Common myeloid progenitor, CD34-positive (primary cell): ENCODE data around the gene KCNJ15.

ENCODE experiments used
- CTCF ChIA-PET: fragments of 350-600 bp; sonication (Branson Sonifier 250); formaldehyde crosslinking; loops from one replicate; lab custom pipeline; 2021; ENCODE audit warnings: antibody characterized with exemption; lab: Charles Lee
- POLR2A ChIA-PET: fragments of 350-600 bp; sonication (Branson Sonifier 250); formaldehyde crosslinking; loops from one replicate; lab custom pipeline; 2021; ENCODE audit warnings: antibody characterized with exemption; lab: Charles Lee
- DNase-seq, 3 donors: peaks; one replicate each; pipeline versions ENCODE4 v3.0.0 to v3.0.0-alpha.2; 2013
- H3K27ac ChIP-seq, 2 experiments: 1 replicate in 1 of 2; 2 replicates in 1 of 2; pipeline ENCODE4 v1.7.0; 2013; ENCODE audit warnings: inconsistent platforms in 2 of 2, low read length in 2 of 2, mild to moderate bottlenecking in 2 of 2, low read depth in 1 of 2, moderate library complexity in 1 of 2; ENCODE audit not compliant: severe bottlenecking in 2 of 2, insufficient read depth in 1 of 2, poor library complexity in 1 of 2
- H3K27me3 ChIP-seq, 5 experiments: replicated peaks in 2 of 5; 1 replicate in 3 of 5; 2 replicates in 2 of 5; pipeline versions ENCODE4 v1.6.1 to v1.7.0; 2013; ENCODE audit warnings: low read length in 4 of 5, mild to moderate bottlenecking in 2 of 5, moderate library complexity in 2 of 5, inconsistent platforms in 1 of 5; ENCODE audit not compliant: insufficient read depth in 5 of 5, control insufficient read depth in 4 of 5
- H3K36me3 ChIP-seq, 4 experiments: 1 replicate in 2 of 4; 2 replicates in 2 of 4; pipeline versions ENCODE4 v1.6.1 to v1.7.0; 2013; ENCODE audit warnings: low read length in 3 of 4, control low read depth in 1 of 4, mild to moderate bottlenecking in 1 of 4; ENCODE audit not compliant: control insufficient read depth in 4 of 4, insufficient read depth in 4 of 4
- H3K4me1 ChIP-seq, 4 experiments: 1 replicate in 3 of 4; 2 replicates in 1 of 4; pipeline versions ENCODE4 v1.6.1 to v1.7.1; 2013; ENCODE audit warnings: low read length in 3 of 4, mild to moderate bottlenecking in 3 of 4, control low read depth in 1 of 4, inconsistent platforms in 1 of 4, moderate library complexity in 1 of 4; ENCODE audit not compliant: control insufficient read depth in 4 of 4, insufficient read depth in 4 of 4; ENCODE audit errors: control extremely low read depth in 1 of 4
- H3K4me3 ChIP-seq, 7 experiments: 1 replicate in 4 of 7; 2 replicates in 3 of 7; pipeline versions ENCODE4 v1.5.1 to v1.7.0; 2013; ENCODE audit warnings: mild to moderate bottlenecking in 7 of 7, low read length in 6 of 7, moderate library complexity in 6 of 7, inconsistent platforms in 2 of 7, low read depth in 2 of 7, control low read depth in 1 of 7; ENCODE audit not compliant: insufficient read depth in 4 of 7, control insufficient read depth in 1 of 7; ENCODE audit errors: extremely low read depth in 1 of 7
- H3K9me3 ChIP-seq, 5 experiments: 1 replicate in 4 of 5; 2 replicates in 1 of 5; pipeline versions ENCODE4 v1.6.1 to v1.7.1; 2013; ENCODE audit warnings: low read length in 4 of 5, mild to moderate bottlenecking in 2 of 5, inconsistent platforms in 1 of 5, low read depth in 1 of 5, moderate library complexity in 1 of 5; ENCODE audit not compliant: control insufficient read depth in 4 of 5, insufficient read depth in 2 of 5; ENCODE audit errors: control extremely low read depth in 1 of 5
- WGBS: methylation state at CpG from one replicate; pipeline ENCODE4 v1.1.5; 2013; ENCODE audit not compliant: insufficient coverage; 5-methylcytosine and 5-hydroxymethylcytosine counted together

The KCNJ15 gene

GRCh38 chr21:38308532-38309119, 51.8 kb downstream of the KCNJ15 start:
- H3K36me3 ChIP-seq = no peaks in the 10 kb centered on the region
- no peak for DNase-seq
- ChIA-PET CTCF (interaction anchor here (1.3 kb wide), 1 partner anchor 25 kb away, joined by 3 read pairs; no protein-coding TSS in a partner anchor), POLR2A (no interaction called here)
- WGBS = 91% methylated on average over 2 of the region's 9 CpGs
- peaks cover 0 to 2% (median 0%) of the 10 kb centered on the region in 5 experiments for H3K27me3 ChIP-seq
- H3K27ac ChIP-seq = no peak overlapping the region
- H3K4me1 ChIP-seq = no peaks in the 10 kb centered on the region
- H3K4me3 ChIP-seq = no peak overlapping the region
- peaks cover 0 to 1% (median 0%) of the 10 kb centered on the region in 5 experiments for H3K9me3 ChIP-seq

GRCh38 chr21:38310646-38311485, 54.1 kb downstream of the KCNJ15 start:
- Histone ChIP-seq H3K9me3 (peaks cover 0 to 1% (median 0%) of the 10 kb centered on the region in 5 experiments), H3K4me3 (no peak overlapping the region), H3K4me1 (no peaks in the 10 kb centered on the region), H3K36me3 (no peaks in the 10 kb centered on the region), H3K27me3 (peaks cover 0 to 2% (median 0%) of the 10 kb centered on the region in 5 experiments), H3K27ac (no peak overlapping the region)
- POLR2A ChIA-PET = no interaction called here
- no peak for DNase-seq
- CTCF ChIA-PET = interaction anchor here (1.0 kb wide), 1 partner anchor 92 kb away, joined by 3 read pairs; no protein-coding TSS in a partner anchor
- WGBS = 95% methylated on average over 8 of the region's 9 CpGs

GRCh38 chr21:38311765-38312164, 55.0 kb downstream of the KCNJ15 start:
- peaks cover 0 to 1% (median 0%) of the 10 kb centered on the region in 5 experiments for H3K9me3 ChIP-seq
- CTCF ChIA-PET = interaction anchor here (0.7 to 1.0 kb wide), 3 partner anchors 8 to 155 kb away, joined by 3 read pairs; no protein-coding TSS in a partner anchor
- DNase-seq = no peak
- no peak overlapping the region for H3K4me3 ChIP-seq
- H3K36me3 ChIP-seq = no peaks in the 10 kb centered on the region
- no peak overlapping the region for H3K27ac ChIP-seq
- 91% methylated on average over 2 of the region's 6 CpGs for WGBS
- POLR2A ChIA-PET = no interaction called here
- H3K4me1 ChIP-seq = no peaks in the 10 kb centered on the region
- peaks cover 0 to 2% (median 0%) of the 10 kb centered on the region in 5 experiments for H3K27me3 ChIP-seq

GRCh38 chr21:38312822-38313221, 56.0 kb downstream of the KCNJ15 start:
- WGBS = 100% methylated on average over 1 of the region's 1 CpG
- peaks cover 0 to 2% (median 0%) of the 10 kb centered on the region in 5 experiments for H3K27me3 ChIP-seq
- ChIA-PET CTCF (no interaction called here), POLR2A (no interaction called here)
- no peak overlapping the region for H3K27ac ChIP-seq
- H3K4me3 ChIP-seq = no peak overlapping the region
- no peaks in the 10 kb centered on the region for H3K36me3 ChIP-seq
- peaks cover 0 to 1% (median 0%) of the 10 kb centered on the region in 5 experiments for H3K9me3 ChIP-seq
- no peak for DNase-seq
- no peaks in the 10 kb centered on the region for H3K4me1 ChIP-seq

GRCh38 chr21:38314558-38314957, 57.8 kb downstream of the KCNJ15 start:
- Histone ChIP-seq H3K9me3 (peaks cover 0 to 1% (median 0%) of the 10 kb centered on the region in 5 experiments), H3K27me3 (peaks cover 0 to 2% (median 0%) of the 10 kb centered on the region in 5 experiments), H3K36me3 (no peaks in the 10 kb centered on the region), H3K4me3 (no peak overlapping the region), H3K27ac (no peak overlapping the region), H3K4me1 (no peaks in the 10 kb centered on the region)
- 92% methylated on average over 3 of the region's 3 CpGs for WGBS
- no peak for DNase-seq
- ChIA-PET POLR2A (no interaction called here), CTCF (no interaction called here)

- no peak for DNase-seq
- Histone ChIP-seq H3K36me3 (no peaks in the 10 kb centered on the region), H3K4me1 (no peaks in the 10 kb centered on the region), H3K9me3 (peaks cover 0 to 1% (median 0%) of the 10 kb centered on the region in 5 experiments), H3K27ac (no peak overlapping the region), H3K27me3 (peaks cover 0 to 2% (median 0%) of the 10 kb centered on the region in 5 experiments), H3K4me3 (no peak overlapping the region)
- ChIA-PET CTCF (no interaction called here), POLR2A (no interaction called here)
- WGBS = no CpG with 5 or more reads among the region's 2 CpGs
Observed at GRCh38 chr21:38315122-38315521, 58.3 kb downstream of the KCNJ15 start.

- Histone ChIP-seq H3K27me3 (no peaks in the 10 kb centered on the region), H3K36me3 (no peaks in the 10 kb centered on the region), H3K9me3 (no peaks in the 10 kb centered on the region), H3K4me1 (peaks cover 0 to 8% (median 2%) of the 10 kb centered on the region in 4 experiments), H3K27ac (no peak overlapping the region), H3K4me3 (no peak overlapping the region)
- no peak for DNase-seq
- POLR2A ChIA-PET = no interaction called here
- WGBS = 100% methylated on average over 6 of the region's 7 CpGs
- CTCF ChIA-PET = interaction anchor here (0.8 kb wide), 1 partner anchor 8 kb away, joined by 3 read pairs; no protein-coding TSS in a partner anchor
Observed at GRCh38 chr21:38319781-38320180, 63.0 kb downstream of the KCNJ15 start.
